K562 (cell line): Measurements from ENCODE around the gene UPK2. TPM values are rescaled to one million over a fixed set of nuclear protein-coding genes. Genes with fewer than 3 reads are reported as not detected.

Experiments used
- GTF2F1 ChIP-seq: IDR thresholded peaks from 2 replicates; pipeline ENCODE4 v1.6.1; 2011; ENCODE audit warnings: low read depth, low read length, improper control_type of control experiment
- HEY1 ChIP-seq: fragments of 250-450 bp; sonication (Bioruptor Pico); IDR thresholded peaks from 2 replicates; pipeline ENCODE4 v1.5.0; 2020; ENCODE audit warnings: mild to moderate bottlenecking, moderate library complexity, borderline replicate concordance
- MCM5 ChIP-seq: fragments of 450-650 bp; IDR thresholded peaks from 2 replicates; pipeline ENCODE4 v1.6.1; 2016; ENCODE audit warnings: low read depth
- MEF2D ChIP-seq: conservative IDR thresholded peaks from 2 replicates; pipeline ENCODE4 v1.6.1; 2016; ENCODE audit warnings: low read depth, missing genetic modification characterization, missing compliant biosample characterization
- MXI1 ChIP-seq: IDR thresholded peaks from 2 replicates; pipeline ENCODE4 v1.6.1; 2011; ENCODE audit warnings: low read depth, mild to moderate bottlenecking, improper control_type of control experiment, low read length
- MYC ChIP-seq, 2 experiments: fragments of 250-450 bp in 1 of 2; sonication (Bioruptor Pico) in 1 of 2; IDR thresholded peaks; 2 replicates each; pipeline versions ENCODE4 v1.5.1 to v1.6.1; 2012 to 2021; ENCODE audit warnings: low read depth in 2 of 2, borderline replicate concordance in 1 of 2, improper control_type of control experiment in 1 of 2, low read length in 1 of 2, mild to moderate bottlenecking in 1 of 2, moderate library complexity in 1 of 2
- NCOR1 ChIP-seq: fragments of 450-650 bp; IDR thresholded peaks from 2 replicates; pipeline ENCODE4 v1.6.1; 2016; ENCODE audit warnings: mild to moderate bottlenecking, moderate library complexity
- PML ChIP-seq: IDR thresholded peaks from 2 replicates; pipeline ENCODE4 v1.6.1; 2012; ENCODE audit warnings: low read length, inconsistent platforms
- POLR2B ChIP-seq: fragments of 450-650 bp; IDR thresholded peaks from 2 replicates; pipeline ENCODE4 v1.6.1; 2018; ENCODE audit warnings: low read depth; ENCODE audit not compliant: partially characterized antibody
- RFX5 ChIP-seq: IDR thresholded peaks from 2 replicates; pipeline ENCODE4 v1.6.1; 2011; ENCODE audit warnings: low read depth, mild to moderate bottlenecking, improper control_type of control experiment, low read length
- RNF2 ChIP-seq: sonication (generic); IDR thresholded peaks from 2 replicates; pipeline ENCODE4 v1.6.1; 2016
- SMAD4 ChIP-seq: fragments of 250-450 bp; sonication (Bioruptor Pico); conservative IDR thresholded peaks from 2 replicates; pipeline ENCODE4 v1.8.0; 2021; ENCODE audit warnings: inconsistent platforms, mild to moderate bottlenecking, moderate library complexity
- SP1 ChIP-seq: sonication (generic); formaldehyde crosslinking; IDR thresholded peaks from 2 replicates; pipeline ENCODE4 v1.8.1; 2022; ENCODE audit warnings: mild to moderate bottlenecking, missing genetic modification reagents
- U2AF2 ChIP-seq: fragments of 200-400 bp; formaldehyde crosslinking; optimal IDR thresholded peaks from 2 replicates; pipeline ENCODE3; 2017; ENCODE audit warnings: low read depth, mild to moderate bottlenecking, low read length
- ZBED1 ChIP-seq: IDR thresholded peaks from 2 replicates; pipeline ENCODE4 v1.6.1; 2014
- ZNF263 ChIP-seq: sonication (generic); formaldehyde crosslinking; IDR thresholded peaks from 2 replicates; pipeline ENCODE4 v1.8.0; 2022; ENCODE audit warnings: mild to moderate bottlenecking, missing genetic modification reagents, borderline replicate concordance
- polyA plus RNA-seq, 8 experiments: library from polyadenylated mRNA; depleted of rRNA in 4 of 8; stranded (reverse) in 5 of 8; unstranded in 3 of 8; fragments of >200 nt; fragmentation: Nextera tagmentation in 2 of 8; fragmentation: Illumina TruSeq in 1 of 8; extraction: Ambion mirVana in 2 of 8; extraction: Trizol in 1 of 8; gene quantifications; 2 replicates each; pipeline versions ENCODE4 v1.2.1 to v1.2.3, GENCODE V29; 2011 to 2014; ENCODE audit warnings: inconsistent platforms in 1 of 8, missing spikeins in 1 of 8
- total RNA-seq, 7 experiments: library from RNA; depleted of rRNA in 6 of 7; stranded (reverse); fragments of >200 nt in 6 of 7; fragmentation: Illumina TruSeq in 2 of 7; extraction: Trizol in 2 of 7; gene quantifications; 2 replicates each; pipeline versions ENCODE4 v1.2.1 to v1.2.3, GENCODE V29; 2011 to 2021; ENCODE audit warnings: low replicate concordance in 1 of 7
- TF ChIP-seq, protein P1 (sequence below): sonication (generic); formaldehyde crosslinking; IDR thresholded peaks from 2 replicates; pipeline ENCODE4 v1.9.0; 2022; ENCODE audit warnings: mild to moderate bottlenecking, missing genetic modification reagents
- TF ChIP-seq, protein P2 (sequence below): fragments of 200-800 bp; sonication (Bioruptor generic); IDR thresholded peaks from 2 replicates; pipeline ENCODE4 v1.6.1; 2017; ENCODE audit warnings: missing genetic modification characterization, missing compliant biosample characterization
- TF ChIP-seq, protein P3 (sequence below): fragments of 450-650 bp; IDR thresholded peaks from 2 replicates; pipeline ENCODE4 v1.6.1; 2017; ENCODE audit warnings: antibody characterized with exemption, mild to moderate bottlenecking
- TF ChIP-seq, protein P4 (sequence below): fragments of 450-650 bp; formaldehyde crosslinking; IDR thresholded peaks from 2 replicates; pipeline ENCODE4 v1.4.0; 2022; ENCODE audit warnings: missing genetic modification characterization

UPK2 gene
- total and polyA plus RNA-seq, 9 of the 15 experiments (the other 6 are each of a cell fraction or from before 2014, with no cell fraction given): not detected

DNA sequence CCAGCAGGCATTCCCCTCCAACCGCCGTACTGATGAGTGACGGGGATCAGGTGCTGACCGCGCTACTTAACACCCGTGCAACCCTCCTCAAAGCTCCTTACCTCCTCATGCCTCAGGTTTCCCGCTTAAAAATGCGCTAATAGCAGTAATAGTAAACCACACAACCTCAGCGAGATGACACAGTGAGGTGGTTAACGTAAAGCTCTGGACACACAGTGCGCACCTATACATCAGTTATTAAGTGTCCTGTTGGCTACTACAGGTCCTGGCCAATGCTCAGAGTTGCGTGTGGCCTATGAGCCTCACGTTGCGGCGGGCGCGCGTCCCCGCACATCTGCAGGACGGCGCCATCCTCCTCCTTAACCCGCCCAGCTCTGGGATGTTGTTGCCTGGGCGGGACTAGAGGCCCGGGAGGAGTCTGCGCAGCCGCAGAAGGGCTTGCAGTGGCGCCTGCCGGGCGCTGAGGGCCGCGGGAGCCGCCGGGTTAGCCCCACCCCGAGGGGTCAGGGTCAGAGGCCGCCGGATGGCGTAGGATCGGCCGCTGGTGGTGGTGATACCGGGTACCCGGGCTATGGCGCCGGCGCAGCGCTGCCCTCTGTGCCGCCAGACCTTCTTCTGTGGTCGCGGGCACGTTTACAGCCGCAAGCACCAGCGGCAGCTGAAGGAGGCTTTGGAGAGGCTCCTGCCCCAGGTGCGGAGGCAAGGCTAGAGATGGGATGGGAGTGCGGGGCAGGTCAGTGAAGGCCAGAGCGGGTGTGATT, 41.7 kb downstream of the UPK2 start, which contains the start of gene CENATAC (continued):
- peak; percentile 70 for TF ChIP-seq MYC (IDR thresholded peaks at IDR 0.05; ENCODE audit: low read depth, low read length)
- no peak for TF ChIP-seq MYC (CRISPR knock-in tag; IDR thresholded peaks at IDR 0.05; ENCODE audit: borderline replicate concordance, low read depth)
- TF ChIP-seq SMAD4: peak; percentile 32
- TF ChIP-seq HEY1: no peak
- TF ChIP-seq U2AF2: no peak
- no peak for TF ChIP-seq NCOR1
- TF ChIP-seq, protein P1, sequence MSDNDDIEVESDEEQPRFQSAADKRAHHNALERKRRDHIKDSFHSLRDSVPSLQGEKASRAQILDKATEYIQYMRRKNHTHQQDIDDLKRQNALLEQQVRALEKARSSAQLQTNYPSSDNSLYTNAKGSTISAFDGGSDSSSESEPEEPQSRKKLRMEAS (CRISPR knock-in tag): peak; percentile 61
- TF ChIP-seq RNF2: no peak
- no peak for TF ChIP-seq MEF2D
- peak; percentile 73 for TF ChIP-seq POLR2B
- 0 out of 2 replicates have a peak, but pooled peaks have one; percentile 32 for TF ChIP-seq ZNF263
- 0 out of 2 replicates have a peak, but pooled peaks have one; percentile 35 for TF ChIP-seq GTF2F1
- no peak for TF ChIP-seq MXI1
- TF ChIP-seq, protein P2, sequence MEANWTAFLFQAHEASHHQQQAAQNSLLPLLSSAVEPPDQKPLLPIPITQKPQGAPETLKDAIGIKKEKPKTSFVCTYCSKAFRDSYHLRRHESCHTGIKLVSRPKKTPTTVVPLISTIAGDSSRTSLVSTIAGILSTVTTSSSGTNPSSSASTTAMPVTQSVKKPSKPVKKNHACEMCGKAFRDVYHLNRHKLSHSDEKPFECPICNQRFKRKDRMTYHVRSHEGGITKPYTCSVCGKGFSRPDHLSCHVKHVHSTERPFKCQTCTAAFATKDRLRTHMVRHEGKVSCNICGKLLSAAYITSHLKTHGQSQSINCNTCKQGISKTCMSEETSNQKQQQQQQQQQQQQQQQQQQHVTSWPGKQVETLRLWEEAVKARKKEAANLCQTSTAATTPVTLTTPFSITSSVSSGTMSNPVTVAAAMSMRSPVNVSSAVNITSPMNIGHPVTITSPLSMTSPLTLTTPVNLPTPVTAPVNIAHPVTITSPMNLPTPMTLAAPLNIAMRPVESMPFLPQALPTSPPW (CRISPR knock-in tag): peak; percentile 53; the same call in 1 of the 2 replicates
- TF ChIP-seq, protein P3, sequence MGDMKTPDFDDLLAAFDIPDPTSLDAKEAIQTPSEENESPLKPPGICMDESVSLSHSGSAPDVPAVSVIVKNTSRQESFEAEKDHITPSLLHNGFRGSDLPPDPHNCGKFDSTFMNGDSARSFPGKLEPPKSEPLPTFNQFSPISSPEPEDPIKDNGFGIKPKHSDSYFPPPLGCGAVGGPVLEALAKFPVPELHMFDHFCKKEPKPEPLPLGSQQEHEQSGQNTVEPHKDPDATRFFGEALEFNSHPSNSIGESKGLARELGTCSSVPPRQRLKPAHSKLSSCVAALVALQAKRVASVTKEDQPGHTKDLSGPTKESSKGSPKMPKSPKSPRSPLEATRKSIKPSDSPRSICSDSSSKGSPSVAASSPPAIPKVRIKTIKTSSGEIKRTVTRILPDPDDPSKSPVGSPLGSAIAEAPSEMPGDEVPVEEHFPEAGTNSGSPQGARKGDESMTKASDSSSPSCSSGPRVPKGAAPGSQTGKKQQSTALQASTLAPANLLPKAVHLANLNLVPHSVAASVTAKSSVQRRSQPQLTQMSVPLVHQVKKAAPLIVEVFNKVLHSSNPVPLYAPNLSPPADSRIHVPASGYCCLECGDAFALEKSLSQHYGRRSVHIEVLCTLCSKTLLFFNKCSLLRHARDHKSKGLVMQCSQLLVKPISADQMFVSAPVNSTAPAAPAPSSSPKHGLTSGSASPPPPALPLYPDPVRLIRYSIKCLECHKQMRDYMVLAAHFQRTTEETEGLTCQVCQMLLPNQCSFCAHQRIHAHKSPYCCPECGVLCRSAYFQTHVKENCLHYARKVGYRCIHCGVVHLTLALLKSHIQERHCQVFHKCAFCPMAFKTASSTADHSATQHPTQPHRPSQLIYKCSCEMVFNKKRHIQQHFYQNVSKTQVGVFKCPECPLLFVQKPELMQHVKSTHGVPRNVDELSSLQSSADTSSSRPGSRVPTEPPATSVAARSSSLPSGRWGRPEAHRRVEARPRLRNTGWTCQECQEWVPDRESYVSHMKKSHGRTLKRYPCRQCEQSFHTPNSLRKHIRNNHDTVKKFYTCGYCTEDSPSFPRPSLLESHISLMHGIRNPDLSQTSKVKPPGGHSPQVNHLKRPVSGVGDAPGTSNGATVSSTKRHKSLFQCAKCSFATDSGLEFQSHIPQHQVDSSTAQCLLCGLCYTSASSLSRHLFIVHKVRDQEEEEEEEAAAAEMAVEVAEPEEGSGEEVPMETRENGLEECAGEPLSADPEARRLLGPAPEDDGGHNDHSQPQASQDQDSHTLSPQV: 0 out of 2 replicates have a peak, but pooled peaks have one; percentile 75
- TF ChIP-seq MCM5: no peak
- TF ChIP-seq SP1 (CRISPR knock-in tag): peak; percentile 58; the same call in 1 of the 2 replicates
- TF ChIP-seq, protein P4, sequence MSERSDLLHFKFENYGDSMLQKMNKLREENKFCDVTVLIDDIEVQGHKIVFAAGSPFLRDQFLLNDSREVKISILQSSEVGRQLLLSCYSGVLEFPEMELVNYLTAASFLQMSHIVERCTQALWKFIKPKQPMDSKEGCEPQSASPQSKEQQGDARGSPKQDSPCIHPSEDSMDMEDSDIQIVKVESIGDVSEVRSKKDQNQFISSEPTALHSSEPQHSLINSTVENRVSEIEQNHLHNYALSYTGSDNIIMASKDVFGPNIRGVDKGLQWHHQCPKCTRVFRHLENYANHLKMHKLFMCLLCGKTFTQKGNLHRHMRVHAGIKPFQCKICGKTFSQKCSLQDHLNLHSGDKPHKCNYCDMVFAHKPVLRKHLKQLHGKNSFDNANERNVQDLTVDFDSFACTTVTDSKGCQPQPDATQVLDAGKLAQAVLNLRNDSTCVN: no peak
- no peak for TF ChIP-seq ZBED1
- TF ChIP-seq PML: peak; percentile 67; the same call in 1 of the 2 replicates
- TF ChIP-seq RFX5: no peak
